Medulla oblongata (tissue), 1 donor: Measurements from ENCODE around the gene PLA2G6.

ENCODE experiments used
- DNase-seq: peaks from one replicate; pipeline ENCODE4 v3.0.0-alpha.2; 2015; ENCODE audit errors: extremely low spot score

The PLA2G6 gene

GRCh38 chr22:38181453-38182200 is at the start of gene PLA2G6:
TSS of gene PLA2G6 (minus strand) at chr22:38181830. CDS start at chr22:38169426, 12,404 bp downstream.
- DNase-seq, result peak; percentile 100

- DNase-seq, result no peak
Measured at GRCh38 chr22:38230916-38231315, 49.3 kb upstream of the PLA2G6 start.

- peak; percentile 75 for DNase-seq
Measured at GRCh38 chr22:38230108-38230825, 48.6 kb upstream of the PLA2G6 start.

- no peak for DNase-seq
Measured at GRCh38 chr22:38228873-38229740, 47.5 kb upstream of the PLA2G6 start.

- no peak for DNase-seq
Measured at GRCh38 chr22:38228326-38228872, 46.8 kb upstream of the PLA2G6 start.

- no peak for DNase-seq
Measured at GRCh38 chr22:38226853-38227649, 45.4 kb upstream of the PLA2G6 start.

- DNase-seq, result peak; percentile 74
Measured at GRCh38 chr22:38223289-38223960, 41.8 kb upstream of the PLA2G6 start.

GRCh38 chr22:38222797-38223119 is 41.1 kb upstream of the PLA2G6 start:
- DNase-seq, result no peak

- no peak for DNase-seq
Measured at GRCh38 chr22:38221908-38222796, 40.5 kb upstream of the PLA2G6 start.

GRCh38 chr22:38221407-38221806 is 39.8 kb upstream of the PLA2G6 start:
- no peak for DNase-seq

GRCh38 chr22:38220653-38221386 is 39.2 kb upstream of the PLA2G6 start:
- DNase-seq, result no peak

- DNase-seq, result no peak
Measured at GRCh38 chr22:38220163-38220562, 38.5 kb upstream of the PLA2G6 start.

- no peak for DNase-seq
Measured at GRCh38 chr22:38219632-38220031, 38.0 kb upstream of the PLA2G6 start.

- DNase-seq, result no peak
Measured at GRCh38 chr22:38218661-38219622, 37.3 kb upstream of the PLA2G6 start.

- no peak for DNase-seq
Measured at GRCh38 chr22:38215156-38216038, 33.8 kb upstream of the PLA2G6 start.

GRCh38 chr22:38214302-38215056 is 32.8 kb upstream of the PLA2G6 start:
- DNase-seq, result no peak
